Measurements from ENCODE around the gene KLC3.

DNA sequence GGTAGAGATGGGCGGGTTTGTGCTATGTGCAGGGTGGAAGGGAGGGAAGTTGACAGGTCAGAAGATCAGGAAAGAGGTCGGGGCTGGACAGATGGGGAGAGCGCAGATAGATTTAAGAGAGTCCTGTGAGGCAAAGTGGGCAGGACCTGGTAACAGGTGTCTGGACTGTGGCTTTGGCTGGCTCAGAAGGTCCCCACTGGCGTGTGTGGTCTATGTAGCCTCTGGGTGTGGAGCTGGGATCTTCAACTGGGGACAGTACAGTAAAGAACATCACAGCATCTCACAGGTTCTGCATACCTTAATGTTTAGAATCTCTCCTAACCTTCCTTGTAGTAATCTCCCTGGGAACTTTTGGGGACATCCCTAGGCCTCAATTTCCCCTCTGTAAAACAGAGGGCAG, 35.5 kb upstream of the KLC3 start:
- TF ChIP-seq, protein P1, sequence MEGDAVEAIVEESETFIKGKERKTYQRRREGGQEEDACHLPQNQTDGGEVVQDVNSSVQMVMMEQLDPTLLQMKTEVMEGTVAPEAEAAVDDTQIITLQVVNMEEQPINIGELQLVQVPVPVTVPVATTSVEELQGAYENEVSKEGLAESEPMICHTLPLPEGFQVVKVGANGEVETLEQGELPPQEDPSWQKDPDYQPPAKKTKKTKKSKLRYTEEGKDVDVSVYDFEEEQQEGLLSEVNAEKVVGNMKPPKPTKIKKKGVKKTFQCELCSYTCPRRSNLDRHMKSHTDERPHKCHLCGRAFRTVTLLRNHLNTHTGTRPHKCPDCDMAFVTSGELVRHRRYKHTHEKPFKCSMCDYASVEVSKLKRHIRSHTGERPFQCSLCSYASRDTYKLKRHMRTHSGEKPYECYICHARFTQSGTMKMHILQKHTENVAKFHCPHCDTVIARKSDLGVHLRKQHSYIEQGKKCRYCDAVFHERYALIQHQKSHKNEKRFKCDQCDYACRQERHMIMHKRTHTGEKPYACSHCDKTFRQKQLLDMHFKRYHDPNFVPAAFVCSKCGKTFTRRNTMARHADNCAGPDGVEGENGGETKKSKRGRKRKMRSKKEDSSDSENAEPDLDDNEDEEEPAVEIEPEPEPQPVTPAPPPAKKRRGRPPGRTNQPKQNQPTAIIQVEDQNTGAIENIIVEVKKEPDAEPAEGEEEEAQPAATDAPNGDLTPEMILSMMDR (IDR thresholded peaks at IDR 0.05), result no peak
- TF ChIP-seq POLR2A (IDR thresholded peaks at IDR 0.05), result no peak
